Smooth muscle cell (in vitro differentiated cells): ENCODE measurements around the gene DAAM2. TPM values are rescaled to one million over a fixed set of nuclear protein-coding genes. Genes with fewer than 3 reads are reported as not detected.

Experiments used
- DNase-seq: peaks from one replicate; lab custom pipeline; 2025; ENCODE audit not compliant: unreplicated experiment; lab: John Stamatoyannopoulos, UW
- H2AFZ ChIP-seq: fragments of 200-600 bp; sonication (generic); 2 replicates; pipeline ENCODE4 v1.6.0; 2016; ENCODE audit warnings: antibody characterized with exemption, low read depth, mild to moderate bottlenecking
- H3F3A ChIP-seq: fragments of 200-600 bp; sonication (generic); 2 replicates; pipeline ENCODE4 v1.6.0; 2017; ENCODE audit warnings: antibody characterized with exemption, low read depth
- H3K27ac ChIP-seq: fragments of 200-600 bp; sonication (generic); 2 replicates; pipeline ENCODE4 v1.5.1; 2016; ENCODE audit warnings: low read depth, mild to moderate bottlenecking
- H3K27me3 ChIP-seq: fragments of 200-600 bp; sonication (generic); 2 replicates; pipeline ENCODE4 v1.6.1; 2016; ENCODE audit warnings: low read depth, mild to moderate bottlenecking
- H3K36me3 ChIP-seq: fragments of 200-600 bp; sonication (generic); 2 replicates; pipeline ENCODE4 v1.5.1; 2016; ENCODE audit warnings: low read depth
- H3K4me1 ChIP-seq: fragments of 200-600 bp; sonication (generic); 2 replicates; pipeline ENCODE4 v1.5.1; 2016; ENCODE audit warnings: low read depth
- H3K4me2 ChIP-seq: fragments of 200-600 bp; sonication (generic); 2 replicates; pipeline ENCODE4 v1.6.0; 2016; ENCODE audit warnings: mild to moderate bottlenecking
- H3K4me3 ChIP-seq: fragments of 200-600 bp; sonication (generic); 2 replicates; pipeline ENCODE4 v1.5.1; 2016; ENCODE audit warnings: mild to moderate bottlenecking
- H3K79me2 ChIP-seq: fragments of 200-600 bp; sonication (generic); 2 replicates; pipeline ENCODE4 v1.6.0; 2016; ENCODE audit warnings: low read depth, mild to moderate bottlenecking
- H3K9ac ChIP-seq: fragments of 200-600 bp; sonication (generic); 2 replicates; pipeline ENCODE4 v1.6.0; 2016; ENCODE audit warnings: low read depth
- H3K9me3 ChIP-seq: fragments of 200-600 bp; sonication (generic); replicated peaks from 2 replicates; pipeline ENCODE4 v1.5.1; 2016; ENCODE audit warnings: low read depth
- H4K20me1 ChIP-seq: fragments of 200-600 bp; sonication (generic); 2 replicates; pipeline ENCODE4 v1.6.0; 2016; ENCODE audit warnings: low read depth
- CTCF ChIP-seq: fragments of 200-600 bp; sonication (generic); IDR thresholded peaks from 2 replicates; pipeline ENCODE4 v1.5.1; 2017; ENCODE audit warnings: borderline replicate concordance, mild to moderate bottlenecking, antibody characterized with exemption; ENCODE audit not compliant: insufficient read depth, poor library complexity, severe bottlenecking
- WGBS: methylation state at CpG from one replicate; pipeline ENCODE4 v1.1.7; 2016; ENCODE audit warnings: low lambda C conversion rate; 5-methylcytosine and 5-hydroxymethylcytosine counted together
- polyA plus RNA-seq: library from polyadenylated mRNA; unstranded; fragments of >200 nt; fragmentation: Nextera tagmentation; extraction: Ambion mirVana; gene quantifications from 2 replicates; pipeline ENCODE4 v1.2.1, GENCODE V29; 2016
- total RNA-seq: library from RNA; depleted of rRNA; stranded (reverse); fragments of >200 nt; gene quantifications from 2 replicates; pipeline ENCODE4 v1.2.3, GENCODE V29; 2014

Gene DAAM2
- total and polyA plus RNA-seq, 2 experiments from 2014 or later = 26.5 to 29.8 TPM

- no peak for DNase-seq
- Histone ChIP-seq H3F3A (no peaks in the 10 kb centered on the region), H3K9me3 (no peaks in the 10 kb centered on the region), H3K27ac (no peak overlapping the region), H3K27me3 (no peaks in the 10 kb centered on the region), H2AFZ (no peak overlapping the region), H3K79me2 (no peaks in the 10 kb centered on the region), H3K9ac (no peak overlapping the region), H3K4me1 (no peaks in the 10 kb centered on the region), H3K4me2 (no peak overlapping the region), H3K4me3 (no peak overlapping the region), H4K20me1 (no peaks in the 10 kb centered on the region), H3K36me3 (no peaks in the 10 kb centered on the region)
- TF ChIP-seq CTCF = no peak
- 97% methylated on average over 12 of the region's 12 CpGs for WGBS
These were observed 121.3 kb downstream of the DAAM2 start for GRCh38 chr6:39913391-39913916.

GRCh38 chr6:39914239-39914638 lies 122.1 kb downstream of the DAAM2 start:
- no peak for DNase-seq
- Histone ChIP-seq H3K4me1 (no peaks in the 10 kb centered on the region), H3K9me3 (no peaks in the 10 kb centered on the region), H3K27ac (no peak overlapping the region), H3K9ac (no peak overlapping the region), H3F3A (no peaks in the 10 kb centered on the region), H3K79me2 (no peaks in the 10 kb centered on the region), H3K27me3 (no peaks in the 10 kb centered on the region), H4K20me1 (no peaks in the 10 kb centered on the region), H3K4me3 (no peak overlapping the region), H3K4me2 (no peak overlapping the region), H3K36me3 (no peaks in the 10 kb centered on the region), H2AFZ (no peak overlapping the region)
- WGBS = 100% methylated on average over 3 of the region's 3 CpGs
- TF ChIP-seq CTCF = no peak

DNA sequence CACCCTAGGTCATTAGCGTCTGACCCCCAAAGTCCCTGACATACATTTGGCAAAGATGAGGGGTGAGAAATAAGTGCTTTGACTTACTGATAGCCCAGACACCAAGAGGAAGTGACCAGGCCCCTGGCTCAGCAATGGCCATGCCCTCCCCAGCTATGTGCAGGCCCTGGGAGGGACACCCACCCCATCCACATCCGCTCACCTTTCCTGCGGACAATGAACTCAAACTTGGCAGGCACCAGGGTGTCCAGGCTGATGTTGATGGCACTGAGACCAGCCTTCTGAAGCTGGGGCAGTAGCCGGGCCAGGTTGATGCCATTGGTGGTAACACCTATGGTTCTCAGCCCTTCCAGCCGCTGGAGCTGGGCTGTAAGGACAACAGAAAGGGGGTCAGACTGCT lies 123.7 kb downstream of the DAAM2 start:
- H3K4me1 ChIP-seq = no peaks in the 10 kb centered on the region
- H3K9ac ChIP-seq = no peak overlapping the region
- TF ChIP-seq CTCF = no peak
- H3K9me3 ChIP-seq = no peaks in the 10 kb centered on the region
- no peak overlapping the region for H3K4me2 ChIP-seq
- H3F3A ChIP-seq = no peaks in the 10 kb centered on the region
- no peaks in the 10 kb centered on the region for H3K79me2 ChIP-seq
- H2AFZ ChIP-seq = no peak overlapping the region
- no peak overlapping the region for H3K27ac ChIP-seq
- no peaks in the 10 kb centered on the region for H4K20me1 ChIP-seq
- no peaks in the 10 kb centered on the region for H3K36me3 ChIP-seq
- H3K27me3 ChIP-seq = no peaks in the 10 kb centered on the region
- WGBS = 96% methylated on average over 5 of the region's 5 CpGs
- H3K4me3 ChIP-seq = no peak overlapping the region
- no peak for DNase-seq

GRCh38 chr6:39917329-39917728 lies 125.2 kb downstream of the DAAM2 start:
- Histone ChIP-seq H3K36me3 (no peaks in the 10 kb centered on the region), H3K4me3 (no peak overlapping the region), H3K9me3 (no peaks in the 10 kb centered on the region), H3K4me1 (no peaks in the 10 kb centered on the region), H3K27me3 (no peaks in the 10 kb centered on the region), H3K27ac (no peak overlapping the region), H3F3A (no peaks in the 10 kb centered on the region), H3K4me2 (no peak overlapping the region), H2AFZ (no peak overlapping the region), H3K79me2 (no peaks in the 10 kb centered on the region), H4K20me1 (no peaks in the 10 kb centered on the region), H3K9ac (no peak overlapping the region)
- 83% methylated on average over 4 of the region's 4 CpGs for WGBS
- DNase-seq = no peak
- no peak for TF ChIP-seq CTCF
